ENCODE data around the gene SPX.
A peak's percentile ranks its signal among the peaks of the same experiment; 100 is the strongest.

The SPX gene

GRCh38 chr12:21529456-21529855 is 3.4 kb downstream of the SPX start:
- no peak for DNase-seq
- Histone ChIP-seq H4K8ac (ENCODE audit: low read depth, low read length) (no peak overlapping the region), H4K12ac (ENCODE audit: low read depth, low read length) (no peak overlapping the region), H2BK5ac (ENCODE audit: low read depth, low read length, poor library complexity) (no peak overlapping the region), H4K91ac (ENCODE audit: low read depth, low read length) (no peak overlapping the region), H3K9ac (ENCODE audit: low read length) (no peak overlapping the region), H3K79me1 (ENCODE audit: low read length) (no peaks in the 10 kb centered on the region), H2AFZ (ENCODE audit: insufficient read depth, low read length, poor library complexity) (no peak overlapping the region), H3K79me2 (ENCODE audit: control insufficient read depth, insufficient read depth, low read length, poor library complexity) (no peaks in the 10 kb centered on the region), H3K4me3 (ENCODE audit: low read depth, low read length) (no peak overlapping the region), H3K9me3 (ENCODE audit: insufficient read depth, low read depth, low read length) (peaks cover 2% of the 10 kb centered on the region), H3K23ac (ENCODE audit: low read length) (no peak overlapping the region), H3K14ac (ENCODE audit: low read length) (no peak overlapping the region), H3K27ac (ENCODE audit: low read depth, low read length) (no peak overlapping the region), H3K4ac (ENCODE audit: low read depth, low read length) (no peak overlapping the region), H2BK12ac (ENCODE audit: low read length) (no peak overlapping the region), H3K36me3 (ENCODE audit: control insufficient read depth in 1 of 2, insufficient read depth in 2 of 2, low read length in 2 of 2) (no peaks in the 10 kb centered on the region), H3K27me3 (ENCODE audit: insufficient read depth, low read length) (peaks cover 6% of the 10 kb centered on the region), H2AK5ac (ENCODE audit: low read length) (no peak overlapping the region), H3K4me2 (ENCODE audit: low read length) (no peak overlapping the region), H3K4me1 (ENCODE audit: control insufficient read depth in 1 of 2, insufficient read depth in 2 of 2, low read length in 2 of 2) (peaks cover 0 to 2% of the 10 kb centered on the region in 2 experiments), H2BK120ac (ENCODE audit: insufficient read depth, low read length, poor library complexity) (no peak overlapping the region), H3K18ac (ENCODE audit: low read length) (no peak overlapping the region)
- no CpG with 5 or more reads among the region's 2 CpGs for WGBS (ENCODE audit: extremely low coverage, insufficient coverage, insufficient read length)

DNA sequence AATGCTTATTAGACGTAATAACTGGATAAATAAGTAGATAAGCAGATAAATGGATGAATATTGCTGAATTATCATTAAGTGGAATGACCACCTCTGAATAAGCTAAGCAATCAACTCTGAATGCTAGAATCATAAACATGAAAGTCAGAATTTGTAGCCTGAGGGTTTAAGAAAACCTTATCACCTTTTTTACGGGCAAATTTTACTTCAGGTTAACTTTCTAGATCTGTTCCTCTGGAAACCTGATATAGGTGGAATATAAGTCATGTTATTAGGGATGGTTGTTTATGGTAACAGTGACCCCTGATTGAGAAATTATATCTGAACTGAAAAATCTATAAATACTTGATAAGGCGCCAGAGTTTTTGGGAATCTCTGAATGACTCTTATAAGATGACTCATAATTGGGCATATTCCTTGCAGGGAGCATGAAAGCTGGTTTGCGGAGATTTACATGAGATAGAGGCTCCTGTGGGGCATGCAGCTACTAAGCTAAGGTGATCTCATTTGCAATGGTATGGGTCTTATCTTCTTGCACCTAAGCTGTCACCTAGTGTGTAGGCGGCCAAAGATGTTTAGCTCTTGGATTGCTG is 12.1 kb downstream of the SPX start:
- H2AFZ ChIP-seq (ENCODE audit: insufficient read depth, low read length, poor library complexity), result no peak overlapping the region
- WGBS (ENCODE audit: extremely low coverage, insufficient coverage, insufficient read length), result no CpG with 5 or more reads among the region's 5 CpGs
- H3K79me1 ChIP-seq (ENCODE audit: low read length), result no peaks in the 10 kb centered on the region
- H3K4me1 ChIP-seq (ENCODE audit: control insufficient read depth in 1 of 2, insufficient read depth in 2 of 2, low read length in 2 of 2), result no peaks in the 10 kb centered on the region
- H3K27me3 ChIP-seq (ENCODE audit: insufficient read depth, low read length), result no peaks in the 10 kb centered on the region
- no peak overlapping the region for H4K8ac ChIP-seq (ENCODE audit: low read depth, low read length)
- H3K79me2 ChIP-seq (ENCODE audit: control insufficient read depth, insufficient read depth, low read length, poor library complexity), result no peaks in the 10 kb centered on the region
- H4K12ac ChIP-seq (ENCODE audit: low read depth, low read length), result no peak overlapping the region
- no peak overlapping the region for H3K27ac ChIP-seq (ENCODE audit: low read depth, low read length)
- H3K23ac ChIP-seq (ENCODE audit: low read length), result no peak overlapping the region
- no peak overlapping the region for H2BK120ac ChIP-seq (ENCODE audit: insufficient read depth, low read length, poor library complexity)
- no peak overlapping the region for H2BK5ac ChIP-seq (ENCODE audit: low read depth, low read length, poor library complexity)
- H3K14ac ChIP-seq (ENCODE audit: low read length), result no peak overlapping the region
- H4K91ac ChIP-seq (ENCODE audit: low read depth, low read length), result no peak overlapping the region
- H3K4me3 ChIP-seq (ENCODE audit: low read depth, low read length), result no peak overlapping the region
- no peak overlapping the region for H2BK12ac ChIP-seq (ENCODE audit: low read length)
- H3K36me3 ChIP-seq (ENCODE audit: control insufficient read depth in 1 of 2, insufficient read depth in 2 of 2, low read length in 2 of 2), result no peaks in the 10 kb centered on the region
- H3K4me2 ChIP-seq (ENCODE audit: low read length), result no peak overlapping the region
- peak; percentile 56 to 68 for DNase-seq
- H3K4ac ChIP-seq (ENCODE audit: low read depth, low read length), result no peak overlapping the region
- H3K18ac ChIP-seq (ENCODE audit: low read length), result no peak overlapping the region
- no peak overlapping the region for H3K9ac ChIP-seq (ENCODE audit: low read length)
- H3K9me3 ChIP-seq (ENCODE audit: insufficient read depth, low read depth, low read length), result no peaks in the 10 kb centered on the region
- no peak overlapping the region for H2AK5ac ChIP-seq (ENCODE audit: low read length)

DNA sequence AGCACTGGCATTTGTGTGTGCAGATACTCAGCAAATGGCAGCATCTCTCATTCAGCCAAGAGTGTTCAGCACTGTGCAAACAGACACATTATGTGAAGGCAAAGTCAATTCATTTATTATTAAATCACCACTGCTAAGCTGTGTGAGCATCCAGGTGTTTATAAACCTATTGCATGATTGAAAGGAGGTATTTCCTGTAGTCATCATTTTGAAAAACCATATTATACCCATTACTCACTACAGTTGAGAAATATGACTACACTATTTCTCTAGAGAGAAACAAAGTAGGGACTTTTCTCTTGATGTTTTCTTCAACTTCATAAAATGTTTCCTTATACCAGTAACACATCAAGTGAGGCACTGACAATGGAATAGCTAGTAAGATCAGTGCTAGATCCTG is 13.7 kb downstream of the SPX start:
- Histone ChIP-seq H4K91ac (ENCODE audit: low read depth, low read length) (no peak overlapping the region), H3K14ac (ENCODE audit: low read length) (no peak overlapping the region)

DNA sequence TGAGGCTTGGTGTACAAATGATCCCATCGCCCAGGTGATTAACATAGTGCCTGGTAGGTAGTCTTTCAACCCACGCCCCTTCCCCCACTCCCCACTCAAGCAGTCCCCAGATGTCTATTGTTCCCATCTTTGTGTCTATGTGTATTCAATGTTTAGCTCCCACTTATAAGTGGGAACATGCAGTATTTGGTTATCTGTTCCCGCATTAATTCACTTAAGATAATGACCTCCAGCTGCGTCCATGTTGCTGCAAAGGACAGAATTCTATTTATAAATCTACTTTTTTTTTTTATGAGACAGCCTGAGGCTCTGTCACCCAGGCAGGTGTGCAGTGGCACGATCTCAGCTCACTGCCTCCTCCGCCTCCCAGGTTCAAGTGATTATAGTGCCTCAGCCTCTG is 15.7 kb downstream of the SPX start:
- Histone ChIP-seq H3K4me3 (ENCODE audit: low read depth, low read length) (no peak overlapping the region), H3K79me2 (ENCODE audit: control insufficient read depth, insufficient read depth, low read length, poor library complexity) (no peaks in the 10 kb centered on the region), H3K27me3 (ENCODE audit: insufficient read depth, low read length) (no peaks in the 10 kb centered on the region), H4K91ac (ENCODE audit: low read depth, low read length) (no peak overlapping the region), H3K14ac (ENCODE audit: low read length) (no peak overlapping the region), H4K12ac (ENCODE audit: low read depth, low read length) (no peak overlapping the region), H3K18ac (ENCODE audit: low read length) (no peak overlapping the region), H3K4me2 (ENCODE audit: low read length) (no peak overlapping the region), H4K8ac (ENCODE audit: low read depth, low read length) (no peak overlapping the region), H3K4ac (ENCODE audit: low read depth, low read length) (no peak overlapping the region), H2AK5ac (ENCODE audit: low read length) (no peak overlapping the region), H3K23ac (ENCODE audit: low read length) (no peak overlapping the region), H2BK5ac (ENCODE audit: low read depth, low read length, poor library complexity) (no peak overlapping the region), H3K9me3 (ENCODE audit: insufficient read depth, low read depth, low read length) (no peaks in the 10 kb centered on the region), H3K27ac (ENCODE audit: low read depth, low read length) (no peak overlapping the region), H2BK120ac (ENCODE audit: insufficient read depth, low read length, poor library complexity) (no peak overlapping the region), H3K36me3 (ENCODE audit: control insufficient read depth in 1 of 2, insufficient read depth in 2 of 2, low read length in 2 of 2) (no peaks in the 10 kb centered on the region), H3K4me1 (ENCODE audit: control insufficient read depth in 1 of 2, insufficient read depth in 2 of 2, low read length in 2 of 2) (peaks cover 0 to 1% of the 10 kb centered on the region in 2 experiments), H3K9ac (ENCODE audit: low read length) (no peak overlapping the region), H2BK12ac (ENCODE audit: low read length) (no peak overlapping the region), H2AFZ (ENCODE audit: insufficient read depth, low read length, poor library complexity) (no peak overlapping the region), H3K79me1 (ENCODE audit: low read length) (no peaks in the 10 kb centered on the region)
- WGBS (ENCODE audit: extremely low coverage, insufficient coverage, insufficient read length), result no CpG with 5 or more reads among the region's 6 CpGs
- DNase-seq, result no peak

More for the DNA sequence above, 13.7 kb downstream of the SPX start:
- Histone ChIP-seq H2AK5ac (ENCODE audit: low read length) (no peak overlapping the region), H3K27me3 (ENCODE audit: insufficient read depth, low read length) (no peaks in the 10 kb centered on the region), H3K9ac (ENCODE audit: low read length) (no peak overlapping the region), H3K4me3 (ENCODE audit: low read depth, low read length) (no peak overlapping the region), H2BK12ac (ENCODE audit: low read length) (no peak overlapping the region), H3K23ac (ENCODE audit: low read length) (no peak overlapping the region), H3K36me3 (ENCODE audit: control insufficient read depth in 1 of 2, insufficient read depth in 2 of 2, low read length in 2 of 2) (no peaks in the 10 kb centered on the region), H4K8ac (ENCODE audit: low read depth, low read length) (no peak overlapping the region), H3K9me3 (ENCODE audit: insufficient read depth, low read depth, low read length) (no peaks in the 10 kb centered on the region), H2AFZ (ENCODE audit: insufficient read depth, low read length, poor library complexity) (no peak overlapping the region), H3K4ac (ENCODE audit: low read depth, low read length) (no peak overlapping the region), H4K12ac (ENCODE audit: low read depth, low read length) (no peak overlapping the region), H3K27ac (ENCODE audit: low read depth, low read length) (no peak overlapping the region), H3K4me2 (ENCODE audit: low read length) (no peak overlapping the region), H3K79me2 (ENCODE audit: control insufficient read depth, insufficient read depth, low read length, poor library complexity) (no peaks in the 10 kb centered on the region), H2BK120ac (ENCODE audit: insufficient read depth, low read length, poor library complexity) (no peak overlapping the region), H3K4me1 (ENCODE audit: control insufficient read depth in 1 of 2, insufficient read depth in 2 of 2, low read length in 2 of 2) (no peaks in the 10 kb centered on the region), H2BK5ac (ENCODE audit: low read depth, low read length, poor library complexity) (no peak overlapping the region), H3K79me1 (ENCODE audit: low read length) (no peaks in the 10 kb centered on the region), H3K18ac (ENCODE audit: low read length) (no peak overlapping the region)
- DNase-seq, result peak in 1 of 2 donors; percentile 22

Measured in trophoblast cell (in vitro differentiated cells and primary cell).